ENCODE data around the gene MTG2.

MTG2 gene

DNA sequence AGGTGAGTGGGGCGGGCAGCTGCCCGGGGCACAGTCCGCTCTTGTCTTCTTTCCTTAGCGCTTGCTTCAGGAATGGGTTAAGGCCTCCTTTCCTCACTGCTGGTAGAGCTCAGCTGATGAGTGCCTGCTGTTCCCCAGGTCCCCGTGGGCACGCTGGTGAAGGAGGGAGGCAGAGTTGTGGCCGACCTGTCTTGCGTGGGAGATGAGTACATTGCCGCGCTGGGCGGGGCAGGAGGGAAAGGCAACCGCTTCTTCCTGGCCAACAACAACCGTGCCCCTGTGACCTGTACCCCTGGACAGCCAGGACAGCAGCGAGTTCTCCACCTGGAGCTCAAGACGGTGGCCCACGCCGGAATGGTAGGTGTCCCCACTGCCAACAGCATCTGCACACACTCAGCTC lies 15.7 kb downstream of the MTG2 start:
- H3K4me3 ChIP-seq (replicated peaks; ENCODE audit: low read depth, low read length) = no peak overlapping the region
- no peak for DNase-seq (ENCODE audit: low read depth)
- TF ChIP-seq, protein P1, sequence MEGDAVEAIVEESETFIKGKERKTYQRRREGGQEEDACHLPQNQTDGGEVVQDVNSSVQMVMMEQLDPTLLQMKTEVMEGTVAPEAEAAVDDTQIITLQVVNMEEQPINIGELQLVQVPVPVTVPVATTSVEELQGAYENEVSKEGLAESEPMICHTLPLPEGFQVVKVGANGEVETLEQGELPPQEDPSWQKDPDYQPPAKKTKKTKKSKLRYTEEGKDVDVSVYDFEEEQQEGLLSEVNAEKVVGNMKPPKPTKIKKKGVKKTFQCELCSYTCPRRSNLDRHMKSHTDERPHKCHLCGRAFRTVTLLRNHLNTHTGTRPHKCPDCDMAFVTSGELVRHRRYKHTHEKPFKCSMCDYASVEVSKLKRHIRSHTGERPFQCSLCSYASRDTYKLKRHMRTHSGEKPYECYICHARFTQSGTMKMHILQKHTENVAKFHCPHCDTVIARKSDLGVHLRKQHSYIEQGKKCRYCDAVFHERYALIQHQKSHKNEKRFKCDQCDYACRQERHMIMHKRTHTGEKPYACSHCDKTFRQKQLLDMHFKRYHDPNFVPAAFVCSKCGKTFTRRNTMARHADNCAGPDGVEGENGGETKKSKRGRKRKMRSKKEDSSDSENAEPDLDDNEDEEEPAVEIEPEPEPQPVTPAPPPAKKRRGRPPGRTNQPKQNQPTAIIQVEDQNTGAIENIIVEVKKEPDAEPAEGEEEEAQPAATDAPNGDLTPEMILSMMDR (IDR thresholded peaks at IDR 0.05; ENCODE audit: low read length, missing control alignments) = no peak

DNA sequence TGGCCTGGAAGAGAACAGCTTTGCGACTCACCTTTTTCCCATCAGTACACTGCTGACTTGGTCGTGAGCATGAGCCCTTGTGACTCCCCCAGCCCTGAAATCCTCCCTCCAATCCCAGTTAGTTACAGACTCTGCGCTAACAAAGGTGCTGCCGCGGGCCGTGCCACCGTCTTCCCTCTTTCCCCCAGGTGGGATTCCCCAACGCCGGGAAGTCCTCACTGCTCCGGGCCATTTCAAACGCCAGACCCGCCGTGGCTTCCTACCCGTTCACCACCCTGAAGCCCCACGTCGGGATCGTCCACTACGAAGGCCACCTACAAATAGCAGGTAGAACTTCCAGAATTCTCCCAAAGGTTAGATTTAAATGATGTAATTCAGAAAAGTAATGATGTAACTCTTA lies 16.1 kb downstream of the MTG2 start:
- DNase-seq (ENCODE audit: low read depth) = no peak
- TF ChIP-seq, protein P1 (IDR thresholded peaks at IDR 0.05; ENCODE audit: low read length, missing control alignments) = no peak
- no peak overlapping the region for H3K4me3 ChIP-seq (replicated peaks; ENCODE audit: low read depth, low read length)

DNA sequence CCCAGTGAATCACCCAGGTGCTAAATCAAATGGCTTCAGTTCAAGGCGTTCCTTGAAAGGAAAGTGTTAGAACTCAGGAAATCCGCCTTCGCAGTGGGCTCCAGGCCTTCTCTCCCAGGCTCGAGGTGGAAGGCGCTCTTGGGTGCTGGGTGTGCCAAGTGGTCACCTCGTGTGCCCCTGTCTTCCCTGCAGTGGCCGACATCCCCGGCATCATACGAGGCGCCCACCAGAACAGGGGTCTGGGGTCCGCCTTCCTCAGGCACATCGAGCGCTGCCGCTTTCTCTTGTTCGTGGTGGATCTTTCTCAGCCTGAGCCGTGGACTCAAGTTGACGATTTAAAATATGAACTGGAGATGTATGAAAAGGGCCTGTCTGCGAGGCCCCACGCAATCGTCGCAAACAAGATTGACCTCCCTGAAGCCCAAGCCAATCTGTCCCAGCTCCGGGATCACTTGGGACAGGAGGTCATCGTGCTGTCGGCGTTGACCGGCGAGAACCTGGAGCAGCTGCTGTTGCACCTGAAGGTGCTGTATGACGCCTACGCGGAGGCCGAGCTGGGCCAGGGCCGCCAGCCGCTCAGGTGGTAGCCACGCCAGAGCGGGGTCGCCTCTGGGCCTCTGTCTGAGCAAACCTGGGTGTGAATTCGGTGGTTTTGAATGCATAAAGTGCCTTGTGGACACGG lies 17.8 kb downstream of the MTG2 start:
- TF ChIP-seq, protein P1 (IDR thresholded peaks at IDR 0.05; ENCODE audit: low read length, missing control alignments) = no peak
- DNase-seq (ENCODE audit: low read depth) = no peak
- H3K4me3 ChIP-seq (replicated peaks; ENCODE audit: low read depth, low read length) = no peak overlapping the region

DNA sequence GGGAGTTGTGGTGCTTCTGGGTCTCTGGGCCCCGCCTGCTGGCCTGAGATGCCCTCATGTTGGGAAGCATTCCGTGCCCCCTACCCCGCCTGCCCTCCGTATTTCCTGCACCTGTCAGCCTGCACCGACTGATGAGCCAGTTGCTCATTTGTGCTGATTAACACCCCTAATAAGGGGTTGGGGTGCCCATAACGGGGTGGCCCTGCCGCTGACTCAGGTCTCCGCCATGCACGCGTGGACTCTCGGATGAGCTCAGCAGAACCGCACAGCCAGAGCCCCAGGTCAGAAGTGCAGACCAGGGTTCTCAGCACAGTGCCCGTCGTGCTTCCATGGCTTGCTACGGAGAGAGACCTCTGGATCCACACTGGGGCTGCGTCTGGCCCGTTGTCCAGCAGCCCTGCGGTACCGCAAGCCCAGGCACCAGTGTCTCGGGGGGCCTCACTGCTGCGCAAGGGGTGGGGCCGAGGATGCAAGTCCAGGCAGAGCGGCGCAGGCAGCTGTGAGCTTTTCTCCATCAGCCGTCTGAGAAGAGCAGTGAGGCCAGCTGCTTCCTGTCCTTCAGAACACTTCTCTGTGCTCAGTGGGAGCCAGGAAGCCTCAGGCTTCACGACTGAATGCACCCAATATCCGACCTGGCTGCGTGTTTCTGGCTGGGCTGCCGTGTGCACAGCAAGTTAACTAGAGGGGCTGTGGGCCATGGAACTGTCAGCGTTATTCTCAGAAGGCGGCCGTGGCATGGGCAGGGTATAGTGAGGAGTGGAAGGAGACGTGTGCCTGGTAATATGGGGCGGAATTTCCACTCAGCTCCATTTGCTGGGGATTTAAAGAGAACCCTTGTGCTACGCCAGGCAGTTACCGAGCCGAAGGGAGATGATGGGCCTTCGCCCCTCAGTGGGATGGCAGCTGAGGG lies 18.6 kb downstream of the MTG2 start:
- no peak overlapping the region for H3K4me3 ChIP-seq (replicated peaks; ENCODE audit: low read depth, low read length)
- DNase-seq (ENCODE audit: low read depth) = no peak
- TF ChIP-seq, protein P1 (IDR thresholded peaks at IDR 0.05; ENCODE audit: low read length, missing control alignments) = no peak

DNA sequence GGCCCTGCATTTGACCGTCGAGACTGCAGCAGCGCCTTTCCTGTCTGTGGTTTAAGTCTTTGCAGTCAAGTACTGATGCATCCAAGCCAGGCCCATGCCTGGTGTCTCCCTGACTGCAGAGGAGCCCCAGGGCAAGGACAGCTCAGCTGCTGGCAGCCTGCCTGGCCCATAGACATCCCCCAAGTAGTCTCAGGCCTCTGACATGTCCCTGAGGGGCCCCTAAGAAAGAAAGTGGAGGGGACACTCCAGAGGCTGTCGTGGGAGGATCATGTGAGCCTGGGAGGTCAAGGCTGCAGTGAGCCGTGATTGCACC lies 19.2 kb downstream of the MTG2 start:
- TF ChIP-seq, protein P1 (IDR thresholded peaks at IDR 0.05; ENCODE audit: low read length, missing control alignments) = no peak
- no peak overlapping the region for H3K4me3 ChIP-seq (replicated peaks; ENCODE audit: low read depth, low read length)
- no peak for DNase-seq (ENCODE audit: low read depth)

DNA sequence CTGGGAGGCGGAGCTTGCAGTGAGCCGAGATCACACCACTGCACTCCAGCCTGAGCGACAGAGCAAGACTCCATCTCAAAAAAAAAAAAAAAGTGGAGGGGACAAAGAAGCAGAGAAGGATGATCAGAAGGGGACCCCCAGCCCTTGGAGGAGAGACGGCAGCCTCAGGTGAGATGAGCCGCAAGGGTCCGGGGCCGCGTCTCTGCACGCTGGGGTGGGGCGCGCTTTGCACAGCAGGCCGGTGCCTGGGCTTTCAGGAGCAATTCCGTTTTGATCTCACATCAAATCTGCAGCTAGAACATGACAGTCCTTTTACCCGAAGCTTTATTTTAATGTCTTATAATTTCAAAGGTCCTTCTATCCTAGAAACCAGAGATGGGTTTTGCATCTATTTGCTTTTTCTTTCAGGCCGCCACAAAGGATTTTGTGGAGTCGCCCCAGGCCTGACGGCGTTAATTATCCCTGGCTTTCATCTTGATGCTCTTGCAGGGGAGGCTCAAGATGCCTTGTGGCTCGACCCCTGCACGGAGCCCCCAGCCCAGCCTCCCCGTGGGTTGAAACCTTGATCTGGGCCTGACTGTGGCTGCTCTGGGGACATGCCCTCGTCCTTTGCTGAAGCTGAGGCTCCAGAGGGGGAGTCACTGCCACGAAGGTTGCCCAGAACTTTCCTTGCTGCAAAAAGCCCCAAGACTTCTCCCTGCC lies 20.0 kb downstream of the MTG2 start:
- TF ChIP-seq, protein P1 (IDR thresholded peaks at IDR 0.05; ENCODE audit: low read length, missing control alignments) = no peak
- DNase-seq (ENCODE audit: low read depth) = no peak
- no peak overlapping the region for H3K4me3 ChIP-seq (replicated peaks; ENCODE audit: low read depth, low read length)
